ENCODE data around the gene FAR2.

The FAR2 gene

GRCh38 chr12:29187756-29188155 is 38.7 kb downstream of the FAR2 start:
- Histone ChIP-seq H3K36me3 (ENCODE audit: control insufficient read depth in 2 of 2, insufficient read depth in 1 of 2, low read length in 2 of 2) (no peaks in the 10 kb centered on the region), H3K4me3 (ENCODE audit: low read depth, low read length) (no peak overlapping the region), H3K9me3 (ENCODE audit: control insufficient read depth, insufficient read depth, low read depth, low read length) (no peaks in the 10 kb centered on the region), H3K4me1 (ENCODE audit: control insufficient read depth, insufficient read depth, low read length) (no peaks in the 10 kb centered on the region), H3K27ac (ENCODE audit: extremely low read depth, low read depth, low read length) (no peak overlapping the region)
- ChIA-PET CTCF (interaction anchor here (0.7 kb wide), 1 partner anchor 268 kb away, joined by 4 read pairs; no protein-coding TSS in a partner anchor), POLR2A (no interaction called here)
- TF ChIP-seq ZNF2 (tag by site-specific recombination; IDR thresholded peaks at IDR 0.05) (no peak), ZNF174 (tag by site-specific recombination; IDR thresholded peaks at IDR 0.05) (no peak), ZNF561 (tag by site-specific recombination; IDR thresholded peaks at IDR 0.05; ENCODE audit: borderline replicate concordance) (no peak), BCL6B (tag by site-specific recombination; IDR thresholded peaks at IDR 0.05) (no peak), MYNN (tag by site-specific recombination; IDR thresholded peaks at IDR 0.05; ENCODE audit: borderline replicate concordance) (no peak), ZNF311 (tag by site-specific recombination; IDR thresholded peaks at IDR 0.05; ENCODE audit: borderline replicate concordance) (no peak), ZNF18 (tag by site-specific recombination; IDR thresholded peaks at IDR 0.05) (no peak), ZNF518A (tag by site-specific recombination; conservative IDR thresholded peaks at IDR 0.05; ENCODE audit: low read depth) (no peak), ZNF202 (tag by site-specific recombination; IDR thresholded peaks at IDR 0.05; ENCODE audit: borderline replicate concordance) (no peak), HOXD13 (CRISPR knock-in tag; IDR thresholded peaks at IDR 0.05; ENCODE audit: borderline replicate concordance) (no peak), ZNF621 (tag by site-specific recombination; IDR thresholded peaks at IDR 0.05) (no peak), PATZ1 (tag by site-specific recombination; IDR thresholded peaks at IDR 0.05) (no peak), REST (tag by site-specific recombination; IDR thresholded peaks at IDR 0.05) (no peak)
